Uterus (tissue), 4 donors: ENCODE data around the gene LIPH. TPM values are rescaled to one million over a fixed set of nuclear protein-coding genes. Genes with fewer than 3 reads are reported as not detected.
"Not testable (repeated sequence)": the region's sequence is repeated elsewhere in the genome, so short reads cannot be mapped to it uniquely, and the experiment has no call there.

ENCODE experiments used
- DNase-seq, 2 donors: peaks; one replicate each; pipeline ENCODE4 v3.0.0-alpha.2; 2019 to 2020
- H3K27ac ChIP-seq, 2 donors: fragments of 200-600 bp; sonication (generic); 1 replicate in 1 of 2; 2 replicates in 1 of 2; pipeline ENCODE4 v1.5.1; 2016 to 2018
- H3K27me3 ChIP-seq, 2 donors: fragments of 200-600 bp; sonication (generic); one replicate each; pipeline ENCODE4 v1.5.1; 2018 to 2019; ENCODE audit warnings: control low read depth in 1 of 2
- H3K36me3 ChIP-seq, 2 donors: fragments of 200-600 bp; sonication (generic); one replicate each; pipeline ENCODE4 v1.5.1; 2019; ENCODE audit warnings: control low read depth in 1 of 2
- H3K4me1 ChIP-seq, 2 donors: fragments of 200-600 bp; sonication (generic); one replicate each; pipeline ENCODE4 v1.5.1; 2018 to 2019; ENCODE audit warnings: control low read depth in 1 of 2
- H3K4me3 ChIP-seq, 2 donors: fragments of 200-600 bp; sonication (generic); 1 replicate in 1 of 2; 2 replicates in 1 of 2; pipeline ENCODE4 v1.5.1; 2018 to 2019; ENCODE audit warnings: mild to moderate bottlenecking in 1 of 2
- H3K9me3 ChIP-seq, 2 donors: fragments of 200-600 bp; sonication (generic); one replicate each; pipeline ENCODE4 v1.5.1; 2019; ENCODE audit warnings: control low read depth in 1 of 2
- POLR2A ChIP-seq, 2 donors: fragments of 450-650 bp; IDR thresholded peaks; one replicate each; pipeline ENCODE4 v1.6.1; 2016; ENCODE audit warnings: antibody characterized with exemption in 2 of 2, mild to moderate bottlenecking in 1 of 2, moderate library complexity in 1 of 2
- intact Hi-C: fragments of 100-400 bp; cut with DNase I; formaldehyde crosslinking; loops from one replicate; pipeline ENCODE4 v1.15.1; 2023; ENCODE audit warnings: low total_unique reads
- total RNA-seq, 4 donors: library from RNA; depleted of rRNA in 3 of 4; stranded (reverse); fragments of >200 nt in 3 of 4; gene quantifications; one replicate each; pipeline versions ENCODE4 v1.1.0 to v1.2.4, GENCODE V29; 2014 to 2023
- TF ChIP-seq, protein P1 (sequence below), 4 experiments: fragments of 200-600 bp in 2 of 4; fragments of 450-650 bp in 2 of 4; sonication (generic) in 2 of 4; IDR thresholded peaks; one replicate each; pipeline ENCODE4 v1.5.1; 2016 to 2019; ENCODE audit warnings: antibody characterized with exemption in 4 of 4, mild to moderate bottlenecking in 2 of 4, moderate library complexity in 1 of 4
- donor health status: DM: yes; HTN: yes; CAD: no.

LIPH gene
- total RNA-seq, 4 donors from 2014 or later = 0.07 TPM; not detected in 3

DNA sequence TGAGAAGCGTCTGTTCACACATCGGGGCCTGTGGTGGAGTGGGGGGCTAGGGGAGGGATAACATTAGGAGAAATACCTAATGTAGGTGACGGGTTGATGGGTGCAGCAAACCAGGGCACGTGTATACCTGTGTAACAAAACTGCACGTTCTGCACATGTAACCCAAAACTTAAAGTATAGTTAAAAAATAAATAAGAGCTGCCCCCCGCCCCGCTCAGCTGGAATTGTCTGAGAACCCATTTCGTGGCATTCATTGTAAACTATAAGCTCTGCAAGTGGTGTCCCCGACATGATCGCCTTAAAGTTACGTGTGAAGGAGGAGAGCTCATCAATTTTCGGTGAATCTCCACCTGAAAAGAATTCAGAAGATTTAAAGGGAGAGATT lies 7.3 kb upstream of the LIPH start:
- H3K4me1 ChIP-seq = no peaks in the 10 kb centered on the region
- no peak overlapping the region for H3K4me3 ChIP-seq
- no peaks in the 10 kb centered on the region for H3K9me3 ChIP-seq
- TF ChIP-seq, protein P1, sequence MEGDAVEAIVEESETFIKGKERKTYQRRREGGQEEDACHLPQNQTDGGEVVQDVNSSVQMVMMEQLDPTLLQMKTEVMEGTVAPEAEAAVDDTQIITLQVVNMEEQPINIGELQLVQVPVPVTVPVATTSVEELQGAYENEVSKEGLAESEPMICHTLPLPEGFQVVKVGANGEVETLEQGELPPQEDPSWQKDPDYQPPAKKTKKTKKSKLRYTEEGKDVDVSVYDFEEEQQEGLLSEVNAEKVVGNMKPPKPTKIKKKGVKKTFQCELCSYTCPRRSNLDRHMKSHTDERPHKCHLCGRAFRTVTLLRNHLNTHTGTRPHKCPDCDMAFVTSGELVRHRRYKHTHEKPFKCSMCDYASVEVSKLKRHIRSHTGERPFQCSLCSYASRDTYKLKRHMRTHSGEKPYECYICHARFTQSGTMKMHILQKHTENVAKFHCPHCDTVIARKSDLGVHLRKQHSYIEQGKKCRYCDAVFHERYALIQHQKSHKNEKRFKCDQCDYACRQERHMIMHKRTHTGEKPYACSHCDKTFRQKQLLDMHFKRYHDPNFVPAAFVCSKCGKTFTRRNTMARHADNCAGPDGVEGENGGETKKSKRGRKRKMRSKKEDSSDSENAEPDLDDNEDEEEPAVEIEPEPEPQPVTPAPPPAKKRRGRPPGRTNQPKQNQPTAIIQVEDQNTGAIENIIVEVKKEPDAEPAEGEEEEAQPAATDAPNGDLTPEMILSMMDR (IDR thresholded peaks at IDR 0.05) = no peak
- TF ChIP-seq POLR2A (IDR thresholded peaks at IDR 0.05) = no peak
- no peaks in the 10 kb centered on the region for H3K36me3 ChIP-seq
- DNase-seq = no peak
- no peak overlapping the region for H3K27ac ChIP-seq
- H3K27me3 ChIP-seq = peaks cover 0 to 3% of the 10 kb centered on the region in 2 donors
- intact Hi-C loops = no loop called here

DNA sequence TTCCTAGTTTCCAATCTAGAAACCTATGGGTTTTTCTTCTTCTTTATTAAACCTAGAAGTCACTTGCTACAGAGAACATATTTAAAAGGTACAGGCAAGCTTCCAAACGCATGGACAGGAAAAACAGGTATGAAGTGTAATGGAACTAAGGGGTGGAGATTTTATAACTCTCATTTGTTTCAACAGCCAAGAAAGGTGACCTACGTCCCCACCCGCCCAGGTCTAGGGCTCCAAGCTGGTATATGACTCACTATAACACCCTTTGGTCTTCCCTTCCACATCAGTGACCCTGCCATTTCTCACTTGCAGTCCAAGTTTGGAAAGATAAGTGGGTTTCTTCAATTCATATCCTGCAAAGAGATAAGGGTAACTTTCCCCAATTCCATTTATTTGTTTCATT lies 6.0 kb upstream of the LIPH start:
- Histone ChIP-seq H3K27me3 (peaks cover 0 to 3% of the 10 kb centered on the region in 2 donors), H3K36me3 (no peaks in the 10 kb centered on the region), H3K9me3 (no peaks in the 10 kb centered on the region), H3K4me3 (no peak overlapping the region), H3K4me1 (no peaks in the 10 kb centered on the region), H3K27ac (no peak overlapping the region)
- intact Hi-C loops = no loop called here
- DNase-seq = no peak
- TF ChIP-seq POLR2A (IDR thresholded peaks at IDR 0.05) = no peak
- TF ChIP-seq, protein P1 (IDR thresholded peaks at IDR 0.05) = no peak

DNA sequence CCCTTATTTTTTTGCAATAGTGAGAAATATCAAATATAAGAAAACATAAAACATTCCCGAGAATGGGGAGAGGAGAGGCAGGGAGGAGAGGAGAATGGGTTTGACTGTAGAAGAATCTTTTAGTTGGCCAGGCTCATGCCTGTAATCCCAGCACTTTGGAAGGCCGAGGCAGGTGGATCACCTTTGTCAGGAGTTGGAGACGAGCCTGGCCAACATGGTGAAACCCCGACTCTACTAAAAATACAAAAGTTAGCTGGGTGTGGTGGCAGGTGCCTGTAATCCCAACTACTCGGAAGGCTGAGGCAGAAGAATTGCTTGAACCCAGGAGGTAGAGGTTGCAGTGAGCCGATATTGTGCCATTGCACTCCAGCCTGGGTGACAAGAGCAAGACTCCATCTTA lies 4.3 kb upstream of the LIPH start:
- H3K4me3 ChIP-seq, intact Hi-C loops, H3K4me1 ChIP-seq, DNase-seq, H3K27ac ChIP-seq, H3K27me3 ChIP-seq, H3K36me3 ChIP-seq, H3K9me3 ChIP-seq: not testable (repeated sequence)

DNA sequence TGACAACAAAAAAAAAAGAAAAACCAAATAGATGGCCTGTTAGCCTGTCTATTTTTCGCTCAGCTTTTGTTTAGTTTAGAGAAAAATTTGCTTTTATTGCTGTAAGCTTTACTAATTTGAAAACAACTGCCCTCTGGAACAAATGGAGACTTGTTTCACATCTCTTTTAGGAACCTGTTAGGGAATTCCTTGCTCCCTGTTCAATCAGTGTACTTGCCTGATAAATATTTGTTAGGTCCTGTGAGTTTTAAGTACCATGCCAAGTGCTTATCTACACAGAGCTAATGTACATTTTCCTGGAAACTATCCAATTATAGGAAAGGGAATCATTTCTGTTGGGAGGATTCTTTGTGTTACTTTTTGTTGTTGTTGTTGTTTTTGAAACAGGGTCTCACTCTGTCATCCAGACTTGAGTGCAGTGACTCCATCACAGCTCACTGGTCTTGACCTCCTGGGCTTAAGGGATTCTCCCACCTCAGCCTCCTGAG lies 3.5 kb upstream of the LIPH start:
- H3K4me1 ChIP-seq = no peaks in the 10 kb centered on the region
- no peak overlapping the region for H3K4me3 ChIP-seq
- H3K27ac ChIP-seq = no peak overlapping the region
- intact Hi-C loops = no loop called here
- no peak for DNase-seq
- peaks cover 0 to 3% of the 10 kb centered on the region in 2 donors for H3K27me3 ChIP-seq
- H3K36me3 ChIP-seq = no peaks in the 10 kb centered on the region
- no peaks in the 10 kb centered on the region for H3K9me3 ChIP-seq
- TF ChIP-seq POLR2A (IDR thresholded peaks at IDR 0.05) = no peak
- TF ChIP-seq, protein P1 (IDR thresholded peaks at IDR 0.05) = no peak

DNA sequence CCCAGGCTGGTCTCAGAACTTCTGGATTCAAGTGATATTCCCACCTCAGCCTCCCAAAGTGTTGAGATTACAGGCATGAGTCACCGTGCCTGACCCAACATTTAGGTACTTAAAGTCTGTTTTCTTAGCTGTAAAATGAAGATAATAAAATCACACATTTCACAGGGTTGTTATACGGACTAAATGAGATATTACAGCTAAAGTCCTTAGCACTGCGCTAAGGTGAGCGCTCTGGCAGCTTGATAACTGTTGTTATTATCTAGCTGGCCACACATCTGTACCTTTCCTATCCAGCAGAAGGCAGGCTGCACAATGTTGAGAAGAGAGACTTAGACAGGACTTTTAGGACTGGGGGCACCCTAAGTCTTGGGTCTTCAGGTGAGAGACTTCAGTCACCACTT lies 2.7 kb upstream of the LIPH start:
- Histone ChIP-seq H3K27me3 (no peaks in the 10 kb centered on the region), H3K4me3 (no peak overlapping the region), H3K36me3 (no peaks in the 10 kb centered on the region), H3K9me3 (no peaks in the 10 kb centered on the region), H3K4me1 (no peaks in the 10 kb centered on the region), H3K27ac (no peak overlapping the region)
- no peak for DNase-seq
- no peak for TF ChIP-seq POLR2A (IDR thresholded peaks at IDR 0.05)
- TF ChIP-seq, protein P1 (IDR thresholded peaks at IDR 0.05) = no peak
- intact Hi-C loops = no loop called here

DNA sequence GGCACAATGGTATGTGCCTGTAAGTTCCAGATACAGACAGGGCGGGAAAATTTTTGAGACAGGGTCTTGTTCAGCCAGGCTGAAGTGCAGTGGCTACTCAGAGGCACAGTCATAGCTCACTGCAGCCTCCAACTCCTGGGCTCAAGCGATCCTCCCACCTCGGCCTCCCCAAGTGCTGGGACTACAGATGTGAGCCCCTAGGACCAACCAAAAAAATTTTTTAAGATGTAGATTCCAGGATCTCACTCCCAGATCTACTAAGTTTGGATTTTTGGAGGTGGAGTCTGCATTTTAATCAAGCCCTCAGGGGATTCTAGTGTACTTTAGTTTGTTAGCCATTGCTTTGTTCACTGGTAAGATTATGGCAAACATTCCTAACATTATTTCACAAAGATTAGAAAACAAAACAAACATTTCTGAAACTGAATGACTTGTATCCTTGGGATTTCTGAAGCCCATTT lies 2.7 kb downstream of the LIPH start:
- Histone ChIP-seq H3K27ac (peak overlapping the region in 1 of 2 donors; percentile 10), H3K27me3 (no peaks in the 10 kb centered on the region), H3K36me3 (no peaks in the 10 kb centered on the region), H3K4me1 (no peaks in the 10 kb centered on the region), H3K4me3 (no peak overlapping the region), H3K9me3 (no peaks in the 10 kb centered on the region)
- TF ChIP-seq, protein P1 (IDR thresholded peaks at IDR 0.05) = no peak
- TF ChIP-seq POLR2A (IDR thresholded peaks at IDR 0.05) = no peak
- no peak for DNase-seq
- intact Hi-C loops = no loop called here
